Transverse colon (tissue), 4 donors: Measurements from ENCODE around the gene CHST11.

Source experiments
- CTCF ChIP-seq, 5 experiments: fragments of 200-600 bp in 3 of 5; fragments of 450-650 bp in 2 of 5; sonication (generic) in 3 of 5; IDR thresholded peaks; 1 replicate in 2 of 5; 2 replicates in 3 of 5; pipeline ENCODE4 v1.5.1; 2016 to 2017; ENCODE audit warnings: antibody characterized with exemption in 5 of 5, inconsistent platforms in 3 of 5, mild to moderate bottlenecking in 2 of 5, moderate library complexity in 1 of 5
- POLR2A ChIP-seq: fragments of 450-650 bp; IDR thresholded peaks from one replicate; pipeline ENCODE4 v1.6.1; 2016; ENCODE audit warnings: antibody characterized with exemption, mild to moderate bottlenecking, moderate library complexity
- POLR2AphosphoS5 ChIP-seq, 3 donors: sonication (generic); formaldehyde crosslinking; IDR thresholded peaks; one replicate each; pipeline ENCODE4 v1.6.1; 2016; ENCODE audit warnings: antibody characterized with exemption in 3 of 3

- TF ChIP-seq CTCF (IDR thresholded peaks at IDR 0.05): no peak
- TF ChIP-seq POLR2AphosphoS5 (IDR thresholded peaks at IDR 0.05): no peak
- TF ChIP-seq POLR2A: no peak
Measured at GRCh38 chr12:104761611-104762010, 304.9 kb downstream of the CHST11 start.
